ENCODE results near the gene ACACA. TPM values are rescaled to one million over a fixed set of nuclear protein-coding genes. Genes with fewer than 3 reads are reported as not detected.

The ACACA gene
- total RNA-seq, 1 experiment from 2014 or later: 33.0 TPM

- Histone ChIP-seq H3K4me2 (ENCODE audit: low read length) (no peak overlapping the region), H2AFZ (ENCODE audit: low read length) (no peak overlapping the region), H3K9me3 (ENCODE audit: low read length) (no peaks in the 10 kb centered on the region), H3K4me3 (ENCODE audit: low read length) (no peak overlapping the region), H3K27ac (ENCODE audit: low read length) (no peak overlapping the region), H3F3A (ENCODE audit: low read length, unreplicated experiment) (no peaks in the 10 kb centered on the region), H3K4me1 (ENCODE audit: insufficient read depth, low read length) (no peaks in the 10 kb centered on the region), H3K79me2 (ENCODE audit: low read length) (no peaks in the 10 kb centered on the region), H3K9me2 (replicated peaks; ENCODE audit: low read length) (no peaks in the 10 kb centered on the region), H4K20me1 (ENCODE audit: low read length) (no peaks in the 10 kb centered on the region), H3K27me3 (ENCODE audit: low read length) (no peaks in the 10 kb centered on the region), H3K36me3 (ENCODE audit: low read depth, low read length) (no peaks in the 10 kb centered on the region; the same call in 1 of the 2 replicates), H3K9ac (ENCODE audit: low read length) (no peak overlapping the region)
- ChIA-PET CTCF (no interaction called here), POLR2A (ENCODE audit: unreplicated experiment) (interaction anchor here (0.5 kb wide), 1 partner anchor 16 kb away, joined by 4 read pairs; no protein-coding TSS in a partner anchor)
- DNase-seq (no peak), ATAC-seq (no peak)
- no peak for TF ChIP-seq EZH2 (IDR thresholded peaks at IDR 0.05; ENCODE audit: low read length, unreplicated experiment)
- TF ChIP-seq EZH2phosphoT487 (IDR thresholded peaks at IDR 0.05; ENCODE audit: borderline replicate concordance, low read length): no peak
- no peak for TF ChIP-seq CTCF (conservative IDR thresholded peaks at IDR 0.05; ENCODE audit: low read depth, low read length)
- BruUV-seq (replicated peaks): no TSS peak
- intact Hi-C loops (cut with micrococcal nuclease): no loop called here
Observed at GRCh38 chr17:37116671-37117185, 289.9 kb downstream of the ACACA start.

- H3F3A ChIP-seq (ENCODE audit: low read length, unreplicated experiment): no peaks in the 10 kb centered on the region
- TF ChIP-seq CTCF (conservative IDR thresholded peaks at IDR 0.05; ENCODE audit: low read depth, low read length) (no peak), EZH2 (IDR thresholded peaks at IDR 0.05; ENCODE audit: low read length, unreplicated experiment) (no peak), EZH2phosphoT487 (IDR thresholded peaks at IDR 0.05; ENCODE audit: borderline replicate concordance, low read length) (no peak)
- H4K20me1 ChIP-seq (ENCODE audit: low read length): no peaks in the 10 kb centered on the region
- H3K27ac ChIP-seq (ENCODE audit: low read length): no peak overlapping the region
- H3K4me2 ChIP-seq (ENCODE audit: low read length): no peak overlapping the region
- no peaks in the 10 kb centered on the region for H3K4me1 ChIP-seq (ENCODE audit: insufficient read depth, low read length)
- ATAC-seq (no peak), DNase-seq (no peak)
- H3K79me2 ChIP-seq (ENCODE audit: low read length): no peaks in the 10 kb centered on the region
- H3K9ac ChIP-seq (ENCODE audit: low read length): no peak overlapping the region
- H3K9me2 ChIP-seq (replicated peaks; ENCODE audit: low read length): no peaks in the 10 kb centered on the region
- no TSS peak for BruUV-seq (replicated peaks)
- H2AFZ ChIP-seq (ENCODE audit: low read length): no peak overlapping the region
- no peaks in the 10 kb centered on the region; the same call in 1 of the 2 replicates for H3K36me3 ChIP-seq (ENCODE audit: low read depth, low read length)
- no peaks in the 10 kb centered on the region for H3K27me3 ChIP-seq (ENCODE audit: low read length)
- CTCF ChIA-PET: no interaction called here
- H3K4me3 ChIP-seq (ENCODE audit: low read length): no peak overlapping the region
- H3K9me3 ChIP-seq (ENCODE audit: low read length): no peaks in the 10 kb centered on the region
- POLR2A ChIA-PET (ENCODE audit: unreplicated experiment): no interaction called here
- intact Hi-C loops (cut with micrococcal nuclease): no loop called here
Observed at GRCh38 chr17:37111329-37111728, 295.3 kb downstream of the ACACA start.

- no TSS peak for BruUV-seq (replicated peaks)
- Histone ChIP-seq H3F3A (ENCODE audit: low read length, unreplicated experiment) (no peaks in the 10 kb centered on the region), H3K4me1 (ENCODE audit: insufficient read depth, low read length) (no peaks in the 10 kb centered on the region), H2AFZ (ENCODE audit: low read length) (no peak overlapping the region), H3K27me3 (ENCODE audit: low read length) (no peaks in the 10 kb centered on the region), H3K9me3 (ENCODE audit: low read length) (no peaks in the 10 kb centered on the region), H3K27ac (ENCODE audit: low read length) (no peak overlapping the region), H3K9me2 (replicated peaks; ENCODE audit: low read length) (no peaks in the 10 kb centered on the region), H3K4me2 (ENCODE audit: low read length) (no peak overlapping the region), H3K79me2 (ENCODE audit: low read length) (no peaks in the 10 kb centered on the region), H4K20me1 (ENCODE audit: low read length) (no peaks in the 10 kb centered on the region), H3K9ac (ENCODE audit: low read length) (no peak overlapping the region), H3K36me3 (ENCODE audit: low read depth, low read length) (no peaks in the 10 kb centered on the region; the same call in 1 of the 2 replicates), H3K4me3 (ENCODE audit: low read length) (no peak overlapping the region)
- CTCF ChIA-PET: no interaction called here
- TF ChIP-seq CTCF (conservative IDR thresholded peaks at IDR 0.05; ENCODE audit: low read depth, low read length) (no peak), EZH2phosphoT487 (IDR thresholded peaks at IDR 0.05; ENCODE audit: borderline replicate concordance, low read length) (no peak), EZH2 (IDR thresholded peaks at IDR 0.05; ENCODE audit: low read length, unreplicated experiment) (no peak)
- intact Hi-C loops (cut with micrococcal nuclease): no loop called here
- ATAC-seq: no peak
- POLR2A ChIA-PET (ENCODE audit: unreplicated experiment): no interaction called here
- no peak for DNase-seq
Observed at GRCh38 chr17:37110746-37111145, 295.9 kb downstream of the ACACA start.
